ENCODE data around the gene LRCH3.

LRCH3 gene

GRCh38 chr3:197846491-197846890, 55.4 kb downstream of the LRCH3 start:
- TF ChIP-seq, protein P1, sequence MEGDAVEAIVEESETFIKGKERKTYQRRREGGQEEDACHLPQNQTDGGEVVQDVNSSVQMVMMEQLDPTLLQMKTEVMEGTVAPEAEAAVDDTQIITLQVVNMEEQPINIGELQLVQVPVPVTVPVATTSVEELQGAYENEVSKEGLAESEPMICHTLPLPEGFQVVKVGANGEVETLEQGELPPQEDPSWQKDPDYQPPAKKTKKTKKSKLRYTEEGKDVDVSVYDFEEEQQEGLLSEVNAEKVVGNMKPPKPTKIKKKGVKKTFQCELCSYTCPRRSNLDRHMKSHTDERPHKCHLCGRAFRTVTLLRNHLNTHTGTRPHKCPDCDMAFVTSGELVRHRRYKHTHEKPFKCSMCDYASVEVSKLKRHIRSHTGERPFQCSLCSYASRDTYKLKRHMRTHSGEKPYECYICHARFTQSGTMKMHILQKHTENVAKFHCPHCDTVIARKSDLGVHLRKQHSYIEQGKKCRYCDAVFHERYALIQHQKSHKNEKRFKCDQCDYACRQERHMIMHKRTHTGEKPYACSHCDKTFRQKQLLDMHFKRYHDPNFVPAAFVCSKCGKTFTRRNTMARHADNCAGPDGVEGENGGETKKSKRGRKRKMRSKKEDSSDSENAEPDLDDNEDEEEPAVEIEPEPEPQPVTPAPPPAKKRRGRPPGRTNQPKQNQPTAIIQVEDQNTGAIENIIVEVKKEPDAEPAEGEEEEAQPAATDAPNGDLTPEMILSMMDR (IDR thresholded peaks at IDR 0.05; ENCODE audit: low read depth, low read length, poor library complexity, severe bottlenecking) = no peak
- TF ChIP-seq EZH2phosphoT487 (IDR thresholded peaks at IDR 0.05; ENCODE audit: borderline replicate concordance, low read length) = no peak
- Histone ChIP-seq H3K4me3 (ENCODE audit: low read length) (no peak overlapping the region), H3F3A (ENCODE audit: control insufficient read depth, insufficient read depth) (no peaks in the 10 kb centered on the region), H4K20me1 (ENCODE audit: control insufficient read depth, insufficient read depth, low read depth, low read length) (no peaks in the 10 kb centered on the region), H3K9me3 (ENCODE audit: control insufficient read depth, insufficient read depth, low read length) (no peaks in the 10 kb centered on the region), H3K4me2 (ENCODE audit: low read length) (no peak overlapping the region), H3K36me3 (ENCODE audit: control insufficient read depth, low read length) (peaks cover 74% of the 10 kb centered on the region), H3K9me2 (replicated peaks; ENCODE audit: control insufficient read depth, low read length) (no peaks in the 10 kb centered on the region), H3K27me3 (ENCODE audit: control insufficient read depth, low read length) (no peaks in the 10 kb centered on the region), H3K27ac (ENCODE audit: low read depth, low read length) (no peak overlapping the region), H3K4me1 (ENCODE audit: control insufficient read depth, low read length) (peaks cover 9% of the 10 kb centered on the region), H3K79me2 (ENCODE audit: control insufficient read depth, low read length) (no peaks in the 10 kb centered on the region)

GRCh38 chr3:197847866-197848401, 56.9 kb downstream of the LRCH3 start:
- no peaks in the 10 kb centered on the region for H3K79me2 ChIP-seq (ENCODE audit: control insufficient read depth, low read length)
- no peaks in the 10 kb centered on the region for H3F3A ChIP-seq (ENCODE audit: control insufficient read depth, insufficient read depth)
- H3K27me3 ChIP-seq (ENCODE audit: control insufficient read depth, low read length) = no peaks in the 10 kb centered on the region
- TF ChIP-seq EZH2phosphoT487 (IDR thresholded peaks at IDR 0.05; ENCODE audit: borderline replicate concordance, low read length) = no peak
- TF ChIP-seq, protein P1 (IDR thresholded peaks at IDR 0.05; ENCODE audit: low read depth, low read length, poor library complexity, severe bottlenecking) = no peak
- peak overlapping the region; percentile 5; the same call in 1 of the 2 replicates for H3K4me3 ChIP-seq (ENCODE audit: low read length)
- H3K27ac ChIP-seq (ENCODE audit: low read depth, low read length) = no peak overlapping the region
- H3K36me3 ChIP-seq (ENCODE audit: control insufficient read depth, low read length) = peaks cover 73% of the 10 kb centered on the region
- H3K4me2 ChIP-seq (ENCODE audit: low read length) = peak overlapping the region; percentile 30
- no peaks in the 10 kb centered on the region for H3K9me3 ChIP-seq (ENCODE audit: control insufficient read depth, insufficient read depth, low read length)
- no peaks in the 10 kb centered on the region for H4K20me1 ChIP-seq (ENCODE audit: control insufficient read depth, insufficient read depth, low read depth, low read length)
- peaks cover 9% of the 10 kb centered on the region for H3K4me1 ChIP-seq (ENCODE audit: control insufficient read depth, low read length)
- no peaks in the 10 kb centered on the region for H3K9me2 ChIP-seq (replicated peaks; ENCODE audit: control insufficient read depth, low read length)

- Histone ChIP-seq H3K27ac (ENCODE audit: low read depth, low read length) (no peak overlapping the region), H3K4me1 (ENCODE audit: control insufficient read depth, low read length) (no peaks in the 10 kb centered on the region)
Observed at GRCh38 chr3:197854596-197855343, 63.7 kb downstream of the LRCH3 start.

More at GRCh38 chr3:197854596-197855343, 63.7 kb downstream of the LRCH3 start:
- Histone ChIP-seq H4K20me1 (ENCODE audit: control insufficient read depth, insufficient read depth, low read depth, low read length) (no peaks in the 10 kb centered on the region), H3K9me3 (ENCODE audit: control insufficient read depth, insufficient read depth, low read length) (no peaks in the 10 kb centered on the region), H3K4me2 (ENCODE audit: low read length) (no peak overlapping the region), H3K9me2 (replicated peaks; ENCODE audit: control insufficient read depth, low read length) (no peaks in the 10 kb centered on the region), H3F3A (ENCODE audit: control insufficient read depth, insufficient read depth) (no peaks in the 10 kb centered on the region), H3K4me3 (ENCODE audit: low read length) (no peak overlapping the region), H3K79me2 (ENCODE audit: control insufficient read depth, low read length) (no peaks in the 10 kb centered on the region), H3K27me3 (ENCODE audit: control insufficient read depth, low read length) (no peaks in the 10 kb centered on the region), H3K36me3 (ENCODE audit: control insufficient read depth, low read length) (peaks cover 51% of the 10 kb centered on the region)
- TF ChIP-seq EZH2phosphoT487 (IDR thresholded peaks at IDR 0.05; ENCODE audit: borderline replicate concordance, low read length) = no peak
- TF ChIP-seq, protein P1 (IDR thresholded peaks at IDR 0.05; ENCODE audit: low read depth, low read length, poor library complexity, severe bottlenecking) = no peak
